Measurements from ENCODE around the gene SH3TC2.

- no peak for TF ChIP-seq CTCF (conservative IDR thresholded peaks at IDR 0.05)
- TF ChIP-seq ZFX (IDR thresholded peaks at IDR 0.05): no peak
These were observed 70.6 kb downstream of the SH3TC2 start for GRCh38 chr5:148992265-148992664.

All from C4-2B (cell line).